HEK293 (cell line): Measurements from ENCODE around the gene IKZF1.

Source experiments
- CTCF ChIA-PET: fragments of 350-600 bp; formaldehyde crosslinking; extraction: SDS; loops from one replicate; lab custom pipeline; 2021; ENCODE audit warnings: antibody characterized with exemption; lab: Yijun Ruan, JAX
- POLR2A ChIA-PET: fragments of 300-600 bp; formaldehyde crosslinking; extraction: SDS; loops from one replicate; lab custom pipeline; 2020; ENCODE audit warnings: antibody characterized with exemption, inconsistent platforms; lab: Yijun Ruan, JAX
- H3K27ac ChIP-seq: fragments of 200-500 bp; sonication (Bioruptor generic); 2 replicates; pipeline ENCODE4 v1.5.1; 2014; ENCODE audit warnings: low read depth, low read length, control low read depth, inconsistent platforms; ENCODE audit errors: extremely low read depth
- H3K36me3 ChIP-seq, 2 experiments: fragments of 200-500 bp in 1 of 2; sonication (Bioruptor generic) in 1 of 2; 1 replicate in 1 of 2; 2 replicates in 1 of 2; pipeline ENCODE4 v1.5.1; 2014 to 2017; ENCODE audit warnings: inconsistent platforms in 2 of 2, low read length in 2 of 2; ENCODE audit not compliant: control insufficient read depth in 2 of 2, insufficient read depth in 1 of 2
- H3K4me1 ChIP-seq: fragments of 200-500 bp; sonication (Bioruptor generic); 2 replicates; pipeline ENCODE4 v1.5.1; 2014; ENCODE audit warnings: mild to moderate bottlenecking, low read length, inconsistent platforms; ENCODE audit not compliant: control insufficient read depth, insufficient read depth
- H3K4me3 ChIP-seq: 2 replicates; pipeline ENCODE4 v1.5.1; 2011; ENCODE audit warnings: low read depth, mild to moderate bottlenecking, control low read depth, low read length, moderate library complexity
- H3K9me3 ChIP-seq: fragments of 200-500 bp; sonication (Bioruptor generic); 2 replicates; pipeline ENCODE4 v1.5.1; 2014; ENCODE audit warnings: low read depth, low read length, inconsistent platforms; ENCODE audit not compliant: control insufficient read depth, insufficient read depth
- BCL11A ChIP-seq: fragments of 450-650 bp; formaldehyde crosslinking; IDR thresholded peaks from 2 replicates; pipeline ENCODE4 v1.5.1; 2016; ENCODE audit warnings: low read depth, missing biosample characterization, missing genetic modification characterization
- GLI2 ChIP-seq: fragments of 450-650 bp; formaldehyde crosslinking; IDR thresholded peaks from 2 replicates; pipeline ENCODE4; 2017; ENCODE audit warnings: missing biosample characterization, missing genetic modification characterization, low read depth, borderline replicate concordance
- HOXC10 ChIP-seq: sonication (generic); formaldehyde crosslinking; IDR thresholded peaks from 2 replicates; pipeline ENCODE4 v1.8.1; 2023; ENCODE audit warnings: mild to moderate bottlenecking, missing genetic modification reagents
- KLF17 ChIP-seq: fragments of 450-650 bp; formaldehyde crosslinking; IDR thresholded peaks from 2 replicates; pipeline ENCODE4 v1.5.1; 2016; ENCODE audit warnings: missing biosample characterization, missing genetic modification characterization
- KLF7 ChIP-seq: fragments of 450-650 bp; formaldehyde crosslinking; IDR thresholded peaks from 2 replicates; pipeline ENCODE4 v1.5.1; 2016; ENCODE audit warnings: missing biosample characterization, missing genetic modification characterization, borderline replicate concordance
- KLF9 ChIP-seq: fragments of 450-650 bp; formaldehyde crosslinking; IDR thresholded peaks from 2 replicates; pipeline ENCODE4 v1.5.1; 2016; ENCODE audit warnings: missing biosample characterization, missing genetic modification characterization, low read depth
- SETDB1 ChIP-seq: IDR thresholded peaks from one replicate; pipeline ENCODE4 v1.6.1; 2017; ENCODE audit warnings: mild to moderate bottlenecking, low read length, moderate library complexity, mixed read lengths; ENCODE audit not compliant: insufficient read length
- SP2 ChIP-seq: fragments of 450-650 bp; formaldehyde crosslinking; IDR thresholded peaks from 2 replicates; pipeline ENCODE4 v1.5.1; 2016; ENCODE audit warnings: missing biosample characterization, missing genetic modification characterization
- TRIM28 ChIP-seq: IDR thresholded peaks from 2 replicates; pipeline ENCODE4 v1.6.1; 2011; ENCODE audit warnings: low read length, control low read depth, borderline replicate concordance
- YY2 ChIP-seq: fragments of 450-650 bp; formaldehyde crosslinking; IDR thresholded peaks from 2 replicates; pipeline ENCODE4 v1.5.1; 2016; ENCODE audit warnings: missing biosample characterization, missing genetic modification characterization
- ZBTB48 ChIP-seq: fragments of 450-650 bp; formaldehyde crosslinking; IDR thresholded peaks from 2 replicates; pipeline ENCODE4 v1.5.1; 2016; ENCODE audit warnings: missing biosample characterization, missing genetic modification characterization
- ZBTB8A ChIP-seq: fragments of 450-650 bp; formaldehyde crosslinking; IDR thresholded peaks from 2 replicates; pipeline ENCODE4 v1.5.1; 2016; ENCODE audit warnings: missing biosample characterization, missing genetic modification characterization
- ZNF133 ChIP-seq: fragments of 450-650 bp; formaldehyde crosslinking; IDR thresholded peaks from 2 replicates; pipeline ENCODE4 v1.5.1; 2016; ENCODE audit warnings: missing biosample characterization, missing genetic modification characterization
- ZNF157 ChIP-seq: fragments of 450-650 bp; formaldehyde crosslinking; IDR thresholded peaks from 2 replicates; pipeline ENCODE4 v1.5.1; 2016; ENCODE audit warnings: missing biosample characterization, missing genetic modification characterization
- ZNF169 ChIP-seq: fragments of 450-650 bp; formaldehyde crosslinking; IDR thresholded peaks from 2 replicates; pipeline ENCODE4 v1.5.1; 2016; ENCODE audit warnings: missing biosample characterization, missing genetic modification characterization
- ZNF175 ChIP-seq: fragments of 450-650 bp; formaldehyde crosslinking; IDR thresholded peaks from 2 replicates; pipeline ENCODE4 v1.5.1; 2016; ENCODE audit warnings: missing biosample characterization, missing genetic modification characterization
- ZNF18 ChIP-seq: fragments of 450-650 bp; formaldehyde crosslinking; IDR thresholded peaks from 2 replicates; pipeline ENCODE4 v1.5.1; 2016; ENCODE audit warnings: missing biosample characterization, missing genetic modification characterization
- ZNF24 ChIP-seq: fragments of 450-650 bp; formaldehyde crosslinking; IDR thresholded peaks from 2 replicates; pipeline ENCODE4 v1.5.1; 2016; ENCODE audit warnings: missing biosample characterization, missing genetic modification characterization
- ZNF266 ChIP-seq: fragments of 450-650 bp; formaldehyde crosslinking; IDR thresholded peaks from 2 replicates; pipeline ENCODE4 v1.5.1; 2016; ENCODE audit warnings: missing biosample characterization, missing genetic modification characterization, low read depth
- ZNF341 ChIP-seq: fragments of 450-650 bp; formaldehyde crosslinking; IDR thresholded peaks from 2 replicates; pipeline ENCODE4; 2016; ENCODE audit warnings: low read depth, missing biosample characterization, missing genetic modification characterization
- ZNF350 ChIP-seq: fragments of 450-650 bp; formaldehyde crosslinking; IDR thresholded peaks from 2 replicates; pipeline ENCODE4 v1.5.0; 2017; ENCODE audit warnings: missing biosample characterization, mild to moderate bottlenecking, missing genetic modification characterization
- ZNF549 ChIP-seq: fragments of 450-650 bp; IDR thresholded peaks from 2 replicates; pipeline ENCODE4 v1.5.1; 2018; ENCODE audit warnings: missing biosample characterization, missing genetic modification characterization, mild to moderate bottlenecking, inconsistent platforms, moderate library complexity
- ZNF558 ChIP-seq: fragments of 450-650 bp; formaldehyde crosslinking; IDR thresholded peaks from 2 replicates; pipeline ENCODE4 v1.5.1; 2016; ENCODE audit warnings: missing biosample characterization, missing genetic modification characterization
- ZNF560 ChIP-seq: fragments of 450-650 bp; formaldehyde crosslinking; IDR thresholded peaks from 2 replicates; pipeline ENCODE4 v1.5.1; 2017; ENCODE audit warnings: missing biosample characterization, missing genetic modification characterization, borderline replicate concordance
- ZNF571 ChIP-seq: fragments of 450-650 bp; formaldehyde crosslinking; IDR thresholded peaks from 2 replicates; pipeline ENCODE4 v1.5.0; 2017; ENCODE audit warnings: missing biosample characterization, missing genetic modification characterization
- ZNF677 ChIP-seq: fragments of 450-650 bp; IDR thresholded peaks from 2 replicates; pipeline ENCODE4 v1.5.0; 2018; ENCODE audit warnings: missing biosample characterization, mild to moderate bottlenecking, missing genetic modification characterization, moderate library complexity
- ZNF704 ChIP-seq: fragments of 450-650 bp; formaldehyde crosslinking; IDR thresholded peaks from 2 replicates; pipeline ENCODE4 v1.5.1; 2016; ENCODE audit warnings: missing biosample characterization, missing genetic modification characterization
- ZNF707 ChIP-seq: fragments of 450-650 bp; formaldehyde crosslinking; IDR thresholded peaks from 2 replicates; pipeline ENCODE4 v1.5.1; 2016; ENCODE audit warnings: missing biosample characterization, missing genetic modification characterization
- ZNF768 ChIP-seq: fragments of 450-650 bp; formaldehyde crosslinking; IDR thresholded peaks from 2 replicates; pipeline ENCODE4 v1.5.1; 2018; ENCODE audit warnings: missing biosample characterization, mild to moderate bottlenecking, missing genetic modification characterization
- ZNF777 ChIP-seq: fragments of 450-650 bp; formaldehyde crosslinking; IDR thresholded peaks from 2 replicates; pipeline ENCODE4 v1.5.1; 2017; ENCODE audit warnings: missing biosample characterization, missing genetic modification characterization, borderline replicate concordance
- TF ChIP-seq, protein P1 (sequence below): fragments of 450-650 bp; formaldehyde crosslinking; IDR thresholded peaks from 2 replicates; pipeline ENCODE4 v1.5.1; 2017; ENCODE audit warnings: missing biosample characterization, missing genetic modification characterization

IKZF1 gene

GRCh38 chr7:50379539-50379938 lies 75.0 kb downstream of the IKZF1 start:
- no peaks in the 10 kb centered on the region for H3K36me3 ChIP-seq
- no peak overlapping the region for H3K4me3 ChIP-seq
- no peaks in the 10 kb centered on the region for H3K4me1 ChIP-seq
- TF ChIP-seq ZNF18 (tag by site-specific recombination) (no peak), SP2 (no peak), ZNF157 (tag by site-specific recombination) (no peak), ZNF169 (tag by site-specific recombination) (no peak), KLF17 (tag by site-specific recombination) (no peak), ZNF24 (tag by site-specific recombination) (no peak), ZNF350 (tag by site-specific recombination) (no peak), TRIM28 (no peak), SETDB1 (no peak), ZNF707 (tag by site-specific recombination) (no peak), BCL11A (tag by site-specific recombination) (no peak), YY2 (tag by site-specific recombination) (no peak), ZNF777 (no peak), ZNF704 (tag by site-specific recombination) (no peak)
- no peak overlapping the region for H3K27ac ChIP-seq
- CTCF ChIA-PET = no interaction called here
- POLR2A ChIA-PET = no interaction called here
- no peaks in the 10 kb centered on the region for H3K9me3 ChIP-seq

DNA sequence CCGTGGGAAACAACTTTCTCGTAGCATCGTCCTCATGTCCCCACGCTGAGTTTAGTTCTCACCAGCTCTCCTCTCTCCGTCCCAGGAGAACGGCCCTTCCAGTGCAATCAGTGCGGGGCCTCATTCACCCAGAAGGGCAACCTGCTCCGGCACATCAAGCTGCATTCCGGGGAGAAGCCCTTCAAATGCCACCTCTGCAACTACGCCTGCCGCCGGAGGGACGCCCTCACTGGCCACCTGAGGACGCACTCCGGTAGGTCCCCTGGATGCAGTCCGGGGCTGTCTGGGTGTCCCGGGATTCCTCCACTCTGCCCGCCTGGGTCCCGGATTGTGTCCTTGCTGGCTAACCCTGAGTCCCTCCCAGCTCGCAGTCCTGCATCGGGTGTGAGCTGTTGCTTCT lies 77.9 kb downstream of the IKZF1 start:
- Histone ChIP-seq H3K27ac (no peak overlapping the region), H3K9me3 (no peaks in the 10 kb centered on the region), H3K36me3 (no peaks in the 10 kb centered on the region), H3K4me1 (no peaks in the 10 kb centered on the region), H3K4me3 (no peak overlapping the region)
- TF ChIP-seq ZNF341 (tag by site-specific recombination) (no peak), ZBTB8A (tag by site-specific recombination) (no peak), GLI2 (tag by site-specific recombination) (no peak), ZNF133 (tag by site-specific recombination) (no peak), ZNF266 (tag by site-specific recombination) (no peak), HOXC10 (CRISPR knock-in tag) (no peak)
- CTCF ChIA-PET = interaction anchor here (0.7 kb wide), 1 partner anchor 629 kb away, joined by 4 read pairs; no protein-coding TSS in a partner anchor
- POLR2A ChIA-PET = no interaction called here

GRCh38 chr7:50387351-50387750 lies 82.8 kb downstream of the IKZF1 start:
- no peak overlapping the region for H3K4me3 ChIP-seq
- H3K9me3 ChIP-seq = no peaks in the 10 kb centered on the region
- ChIA-PET POLR2A (no interaction called here), CTCF (interaction anchor here (1.6 kb wide), 1 partner anchor 31 kb away, joined by 5 read pairs; no protein-coding TSS in a partner anchor)
- no peaks in the 10 kb centered on the region for H3K4me1 ChIP-seq
- no peaks in the 10 kb centered on the region for H3K36me3 ChIP-seq
- no peak overlapping the region for H3K27ac ChIP-seq
- TF ChIP-seq, protein P1, sequence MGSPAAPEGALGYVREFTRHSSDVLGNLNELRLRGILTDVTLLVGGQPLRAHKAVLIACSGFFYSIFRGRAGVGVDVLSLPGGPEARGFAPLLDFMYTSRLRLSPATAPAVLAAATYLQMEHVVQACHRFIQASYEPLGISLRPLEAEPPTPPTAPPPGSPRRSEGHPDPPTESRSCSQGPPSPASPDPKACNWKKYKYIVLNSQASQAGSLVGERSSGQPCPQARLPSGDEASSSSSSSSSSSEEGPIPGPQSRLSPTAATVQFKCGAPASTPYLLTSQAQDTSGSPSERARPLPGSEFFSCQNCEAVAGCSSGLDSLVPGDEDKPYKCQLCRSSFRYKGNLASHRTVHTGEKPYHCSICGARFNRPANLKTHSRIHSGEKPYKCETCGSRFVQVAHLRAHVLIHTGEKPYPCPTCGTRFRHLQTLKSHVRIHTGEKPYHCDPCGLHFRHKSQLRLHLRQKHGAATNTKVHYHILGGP = no peak
- TF ChIP-seq ZNF549 (tag by site-specific recombination) (no peak), ZBTB48 (tag by site-specific recombination) (no peak), ZNF560 (tag by site-specific recombination) (no peak), ZNF677 (tag by site-specific recombination) (no peak), ZNF768 (tag by site-specific recombination) (no peak), KLF9 (tag by site-specific recombination) (no peak), ZNF558 (tag by site-specific recombination) (no peak), KLF7 (no peak), BCL11A (tag by site-specific recombination) (no peak), ZNF571 (no peak), ZNF175 (tag by site-specific recombination) (no peak)
